ENCODE results near the gene IRX4.

The IRX4 gene

DNA sequence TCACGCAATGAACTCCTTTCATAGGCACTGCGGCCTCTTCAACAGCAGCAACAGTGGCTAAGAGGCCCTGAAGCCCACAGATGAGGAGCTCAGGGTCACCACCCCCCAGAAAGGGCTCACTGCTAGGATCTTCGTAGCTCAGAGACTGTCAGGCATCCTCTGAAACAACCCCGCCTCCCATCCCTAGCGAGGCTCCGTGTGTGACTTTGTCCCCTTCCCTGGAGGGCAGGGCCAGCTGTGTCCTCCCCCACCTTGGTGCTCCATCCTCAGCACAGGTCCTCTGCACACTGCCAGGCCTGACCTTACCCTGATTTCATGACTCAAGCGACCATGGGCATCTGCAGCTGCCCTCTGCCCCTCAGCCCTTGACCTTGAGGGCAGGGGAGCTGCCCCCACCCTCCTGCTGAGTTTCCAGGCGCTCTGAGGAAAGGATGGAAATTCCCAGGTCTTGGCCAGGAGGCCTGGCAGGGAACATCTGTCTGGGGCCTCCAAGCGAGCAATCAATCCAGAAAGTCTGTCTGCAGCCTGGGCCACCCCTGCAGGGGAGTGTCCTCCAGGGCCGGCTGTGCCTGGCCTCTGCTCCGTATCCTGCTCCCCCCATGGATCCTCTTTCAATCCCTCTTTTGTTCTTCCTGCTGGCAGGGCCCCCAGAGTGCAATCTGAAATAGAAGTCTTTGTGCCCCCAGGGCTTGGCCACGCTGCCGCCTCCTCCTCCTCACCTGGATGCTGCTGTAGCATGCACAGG is 6.8 kb upstream of the IRX4 start:
- no peak for DNase-seq

DNA sequence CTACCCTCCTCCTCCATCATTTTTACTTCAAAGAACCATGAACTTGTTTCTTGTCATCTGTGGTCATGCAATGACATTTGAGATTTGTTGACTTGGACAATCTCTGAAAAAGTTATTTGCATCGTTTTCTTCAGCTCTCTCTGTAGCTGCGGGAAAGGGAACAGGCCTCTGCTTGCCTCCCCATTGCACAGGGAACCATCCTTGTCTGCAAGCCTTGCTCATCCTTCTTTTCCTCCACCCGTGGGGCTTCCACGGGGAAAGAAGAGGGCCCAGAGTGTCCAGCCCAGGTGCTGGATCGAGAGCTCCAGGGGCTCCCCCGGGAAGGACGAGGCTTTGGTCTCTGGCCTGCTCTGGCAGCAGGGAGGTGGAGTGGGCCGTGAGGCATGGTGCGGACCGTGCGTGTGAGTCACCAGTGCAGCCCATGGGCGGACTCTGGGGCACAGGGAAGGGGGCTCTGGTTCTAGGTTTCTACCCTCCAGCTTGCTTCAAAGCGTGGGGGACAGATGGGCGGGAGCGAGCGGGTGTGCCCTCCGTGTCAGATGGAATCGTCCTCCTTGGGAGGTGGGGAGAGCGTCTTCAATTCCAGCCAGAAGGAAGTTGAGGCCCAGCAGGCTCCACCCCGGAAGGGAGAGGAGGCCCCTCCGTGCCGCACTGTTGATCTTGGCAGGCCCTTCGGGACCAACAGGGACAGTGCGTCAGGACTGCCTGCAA is 6.0 kb upstream of the IRX4 start:
- DNase-seq, result no peak

- no peak for DNase-seq
Measured at GRCh38 chr5:1887588-1888360, 5.0 kb upstream of the IRX4 start.

DNA sequence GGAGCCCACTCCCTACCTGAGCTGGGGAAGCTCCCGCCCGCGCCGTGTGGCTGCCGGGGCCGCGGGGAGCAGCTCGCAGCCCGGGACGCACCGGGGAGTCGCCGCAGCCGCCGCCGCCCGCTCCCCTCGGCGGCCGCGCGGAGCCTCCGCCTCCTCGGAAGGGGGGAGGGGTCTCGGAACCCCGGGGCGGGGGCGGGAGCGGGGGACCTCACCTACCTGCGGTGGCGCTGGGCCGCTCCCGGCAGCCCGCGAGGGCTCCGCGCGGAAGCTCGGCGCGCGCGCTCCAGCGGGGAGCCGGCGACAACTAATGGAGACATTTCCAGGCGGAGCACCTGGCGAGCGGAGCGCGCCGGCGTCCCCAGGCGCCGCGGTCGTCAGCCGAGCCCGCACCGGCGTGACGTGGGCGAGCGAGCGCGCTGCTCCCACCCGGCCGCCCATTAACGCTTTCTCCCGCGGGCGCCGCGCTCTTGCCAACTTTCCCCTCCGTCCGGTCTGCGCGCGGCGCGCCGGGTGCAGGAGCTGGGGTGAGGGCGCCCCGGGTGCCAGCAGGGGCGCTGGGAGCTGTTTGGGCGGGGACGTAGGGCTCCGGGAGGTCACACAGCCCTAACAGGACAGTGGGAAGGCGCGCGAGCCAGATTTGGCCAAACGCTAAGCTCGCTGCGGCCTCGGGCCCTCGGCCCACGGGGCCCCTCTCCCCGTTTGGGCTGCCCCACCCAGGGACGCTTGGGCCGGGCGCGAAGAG is 4.3 kb upstream of the IRX4 start:
- DNase-seq, result no peak

- no peak for DNase-seq
Measured at GRCh38 chr5:1885868-1886845, 3.4 kb upstream of the IRX4 start.

GRCh38 chr5:1885404-1885755 is 2.7 kb upstream of the IRX4 start:
- no peak for DNase-seq

GRCh38 chr5:1884678-1885403 is 2.1 kb upstream of the IRX4 start:
- DNase-seq, result no peak

DNA sequence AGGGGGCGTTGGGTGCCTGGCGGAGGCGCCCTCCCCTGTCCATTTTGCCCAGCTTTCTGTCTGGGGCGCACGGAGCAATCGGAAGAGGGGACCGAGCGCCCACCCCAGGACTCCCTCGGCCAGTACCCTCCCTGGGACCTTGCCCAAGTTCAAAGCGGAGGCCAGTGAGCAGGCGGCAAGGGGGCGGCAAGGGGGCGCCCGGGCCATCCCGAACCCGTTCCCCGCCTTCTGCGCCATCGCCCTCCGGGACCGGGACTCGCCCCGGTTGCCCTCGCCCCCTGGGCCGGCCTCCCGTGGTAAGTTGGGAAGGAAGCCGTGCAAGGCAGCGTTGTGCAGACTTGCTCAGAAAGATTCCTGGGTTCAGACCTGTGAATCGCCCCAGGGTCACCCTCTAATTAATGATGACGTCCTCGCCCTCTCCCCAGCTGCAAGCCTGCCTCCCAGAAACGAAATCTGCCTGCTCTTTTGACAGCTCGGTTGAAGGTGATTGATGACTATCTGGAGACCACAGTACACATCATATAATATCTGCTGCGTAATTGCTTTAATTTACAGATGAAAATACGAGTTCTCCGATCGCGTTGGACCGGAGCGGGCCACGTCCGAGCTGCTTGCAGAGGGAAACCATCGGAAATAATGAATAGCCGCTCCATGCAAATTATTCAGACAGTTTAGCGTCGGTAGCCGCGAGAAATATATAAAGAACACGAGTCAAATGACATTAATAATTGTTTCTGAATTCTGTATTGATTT is 1.4 kb upstream of the IRX4 start:
- DNase-seq, result no peak

GRCh38 chr5:1883120-1883924 is 597 bp upstream of the IRX4 start:
- DNase-seq, result no peak

GRCh38 chr5:1881731-1882336 is 891 bp downstream of the IRX4 start:
- DNase-seq, result no peak

GRCh38 chr5:1881098-1881572 is 1.6 kb downstream of the IRX4 start:
- no peak for DNase-seq

GRCh38 chr5:1880377-1881025 is 2.2 kb downstream of the IRX4 start:
- DNase-seq, result no peak

- DNase-seq, result no peak
Measured at GRCh38 chr5:1879292-1880263, 3.1 kb downstream of the IRX4 start.

DNA sequence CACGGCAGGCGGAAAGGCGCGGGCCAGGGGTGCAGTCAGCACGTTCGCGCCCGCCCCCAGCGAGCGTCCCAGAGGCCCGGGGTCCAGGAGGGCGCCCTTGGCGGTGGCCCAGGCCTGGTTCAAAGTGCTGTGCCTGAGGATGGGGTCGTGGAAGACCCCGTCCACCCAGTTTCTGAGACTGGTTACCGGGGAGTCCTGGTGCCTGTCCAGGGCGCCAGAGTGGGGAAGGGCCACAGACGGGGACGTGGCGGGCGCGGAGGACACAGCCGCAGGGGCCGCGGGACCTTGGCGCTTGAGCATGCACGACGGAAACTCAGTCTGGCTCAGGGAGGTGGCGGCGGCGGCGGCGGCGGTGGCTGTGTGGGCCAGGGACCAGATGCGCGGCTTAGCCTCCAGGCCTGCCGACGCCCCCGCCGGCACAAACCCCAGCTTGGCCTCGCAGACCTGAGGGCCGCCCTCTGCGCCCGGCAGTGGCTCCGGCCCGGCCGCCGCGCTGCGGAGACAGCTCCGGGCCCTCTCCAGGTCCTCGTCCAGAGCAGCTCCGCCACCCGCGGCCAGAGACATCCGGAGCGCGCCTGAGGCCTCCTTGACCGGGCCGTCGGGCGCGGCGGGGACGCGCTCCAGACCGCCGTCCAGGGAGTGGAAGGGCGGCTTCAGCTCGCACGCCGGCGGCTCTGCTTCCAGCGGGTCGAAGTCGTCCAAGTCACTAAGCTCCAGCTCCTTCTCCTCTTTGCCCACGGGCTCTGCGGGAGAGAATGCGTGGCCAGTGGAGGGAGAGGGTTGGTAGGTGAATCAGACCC is 4.5 kb downstream of the IRX4 start:
- no peak for DNase-seq

DNA sequence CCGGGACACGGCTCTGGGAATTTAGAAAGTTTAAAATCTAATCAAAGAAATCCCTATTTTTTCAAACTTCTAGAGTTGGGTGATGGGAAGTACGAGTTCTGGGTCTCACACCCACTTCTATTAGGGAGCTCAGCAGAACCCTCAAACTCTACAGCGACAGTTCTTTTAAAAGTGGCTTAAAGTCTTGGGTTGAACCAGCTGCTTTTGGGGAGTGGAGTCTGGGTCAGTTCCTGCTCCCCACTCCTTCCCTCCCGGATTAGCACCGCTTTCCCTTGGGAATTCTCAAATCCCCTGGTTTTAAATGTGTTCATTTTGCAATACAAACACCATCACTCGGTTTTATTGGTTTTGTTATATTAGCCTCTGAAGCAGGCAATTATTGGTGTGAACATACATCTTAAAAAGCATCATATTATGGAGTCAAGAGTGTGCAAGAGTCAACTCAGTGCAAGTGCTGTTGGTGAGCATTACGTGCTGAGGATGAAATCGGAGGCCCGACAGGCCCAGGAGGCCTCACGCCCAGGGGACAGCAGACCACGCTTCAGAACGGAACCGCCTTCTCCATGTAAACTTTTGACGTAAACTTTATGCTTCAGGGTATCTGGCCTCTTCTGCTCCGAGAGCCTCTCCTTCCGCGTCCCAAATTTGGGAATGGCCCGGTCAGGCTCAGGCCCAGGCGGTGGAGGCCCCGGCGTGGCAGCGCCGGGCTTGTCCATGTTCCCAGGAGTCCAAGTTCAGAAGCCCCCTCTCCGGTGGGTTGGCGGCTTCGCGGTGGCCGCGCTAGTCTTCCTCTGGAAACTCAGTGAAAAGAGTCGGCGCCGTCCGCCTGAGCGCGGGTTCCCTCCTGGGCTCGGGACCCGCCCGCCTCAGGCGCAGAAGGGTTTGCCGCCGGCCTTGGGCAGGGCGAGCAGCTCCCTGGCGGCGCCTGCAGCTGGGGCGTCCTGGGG is 5.3 kb downstream of the IRX4 start:
- DNase-seq, result no peak
